Stomach (tissue), 9 donors: Measurements from ENCODE around the gene TPRN. TPM values are rescaled to one million over a fixed set of nuclear protein-coding genes. Genes with fewer than 3 reads are reported as not detected.

Experiments
- DNase-seq, 2 donors: peaks; one replicate each; pipeline versions ENCODE4 v3.0.0 to v3.0.0-alpha.2; 2013 to 2019
- H3K27ac ChIP-seq, 5 donors: fragments of 200-600 bp in 4 of 5; sonication (generic) in 4 of 5; one replicate each; pipeline ENCODE4 v1.5.1; 2013 to 2019; ENCODE audit warnings: mild to moderate bottlenecking in 1 of 5, moderate library complexity in 1 of 5
- H3K27me3 ChIP-seq, 3 donors: fragments of 200-600 bp; sonication (generic); one replicate each; pipeline ENCODE4 v1.5.1; 2017 to 2019; ENCODE audit warnings: mixed run types in 1 of 3
- H3K36me3 ChIP-seq, 4 donors: fragments of 200-600 bp; sonication (generic); 1 replicate in 3 of 4; 2 replicates in 1 of 4; pipeline ENCODE4 v1.5.1; 2016 to 2019
- H3K4me1 ChIP-seq, 4 donors: fragments of 200-600 bp; sonication (generic); one replicate each; pipeline ENCODE4 v1.5.1; 2016 to 2019
- H3K4me3 ChIP-seq, 4 donors: fragments of 200-600 bp; sonication (generic) in 3 of 4; one replicate each; pipeline ENCODE4 v1.5.1; 2016 to 2019; ENCODE audit warnings: mild to moderate bottlenecking in 1 of 4
- H3K9me3 ChIP-seq, 4 donors: fragments of 200-600 bp; sonication (generic); one replicate each; pipeline ENCODE4 v1.5.1; 2016 to 2019
- CTCF ChIP-seq, 7 experiments: fragments of 450-650 bp in 4 of 7; fragments of 200-600 bp in 3 of 7; sonication (generic) in 3 of 7; IDR thresholded peaks; one replicate each; pipeline ENCODE4 v1.5.1; 2016 to 2019; ENCODE audit warnings: antibody characterized with exemption in 7 of 7, control low read depth in 2 of 7, mild to moderate bottlenecking in 1 of 7
- EP300 ChIP-seq: sonication (generic); formaldehyde crosslinking; IDR thresholded peaks from one replicate; pipeline ENCODE4 v1.6.1; 2017; ENCODE audit warnings: antibody characterized with exemption
- POLR2A ChIP-seq, 4 donors: fragments of 450-650 bp; IDR thresholded peaks; one replicate each; pipeline ENCODE4 v1.6.1; 2016; ENCODE audit warnings: antibody characterized with exemption in 4 of 4, control low read depth in 2 of 4, mild to moderate bottlenecking in 1 of 4, moderate library complexity in 1 of 4
- POLR2AphosphoS5 ChIP-seq, 3 donors: sonication (generic); formaldehyde crosslinking; IDR thresholded peaks; one replicate each; pipeline ENCODE4 v1.6.1; 2016; ENCODE audit warnings: antibody characterized with exemption in 3 of 3
- WGBS, 5 donors: extraction: QIAGEN DNeasy Blood & Tissue Kit in 3 of 5; methylation state at CpG; one replicate each; pipeline versions ENCODE4 v1.1.5 to v1.1.7; 2013 to 2018; 5-methylcytosine and 5-hydroxymethylcytosine counted together
- intact Hi-C: fragments of 100-400 bp; cut with DNase I; formaldehyde crosslinking; loops from one replicate; pipeline ENCODE4 v1.15.1; 2023; ENCODE audit warnings: low total_unique reads
- polyA plus RNA-seq, 3 donors: library from polyadenylated mRNA; stranded (reverse); fragments of 200-250 nt; gene quantifications; one replicate each; pipeline ENCODE4 v1.2.3, GENCODE V29; 2013
- total RNA-seq, 5 donors: library from RNA; depleted of rRNA; stranded (reverse); fragments of >200 nt; gene quantifications; one replicate each; pipeline versions ENCODE4 v1.1.0 to v1.2.3, GENCODE V29; 2014 to 2016
- donor health status: healthy with polysubstance abuse.
- donor health status: Bipolar disorder and iron deficiency.
- donor health status: healthy.

Gene TPRN
- total and polyA plus RNA-seq, 8 donors = 8.8 to 161 (median 24.6) TPM

- TF ChIP-seq EP300 (no peak), POLR2A (IDR thresholded peaks at IDR 0.05) (no peak)
- Histone ChIP-seq H3K27me3 (peaks cover 39 to 100% (median 100%) of the 10 kb centered on the region in 3 donors), H3K4me3 (no peak overlapping the region), H3K36me3 (no peaks in the 10 kb centered on the region), H3K27ac (no peak overlapping the region), H3K4me1 (peaks cover 24 to 46% (median 37%) of the 10 kb centered on the region in 4 donors), H3K9me3 (no peaks in the 10 kb centered on the region)
- intact Hi-C loops = no loop called here
- DNase-seq = no peak
- WGBS, 5 donors = 27 to 49% (median 31%) methylated on average over 17 to 56 of the region's 56 CpGs
Observed at GRCh38 chr9:137160716-137161557, 39.6 kb downstream of the TPRN start.

GRCh38 chr9:137160054-137160425, 40.5 kb downstream of the TPRN start:
- Histone ChIP-seq H3K36me3 (no peaks in the 10 kb centered on the region), H3K4me3 (no peak overlapping the region), H3K9me3 (no peaks in the 10 kb centered on the region), H3K27me3 (peaks cover 31 to 100% (median 99%) of the 10 kb centered on the region in 3 donors), H3K4me1 (peaks cover 24 to 46% (median 37%) of the 10 kb centered on the region in 4 donors), H3K27ac (no peak overlapping the region)
- 53 to 62% (median 58%) methylated on average over 16 to 17 of the region's 17 CpGs for WGBS, 5 donors
- intact Hi-C loops = no loop called here
- DNase-seq = no peak
- TF ChIP-seq POLR2AphosphoS5 (IDR thresholded peaks at IDR 0.05) = no peak
- no peak for TF ChIP-seq POLR2A (IDR thresholded peaks at IDR 0.05)
- no peak for TF ChIP-seq CTCF (IDR thresholded peaks at IDR 0.05)
- TF ChIP-seq EP300 = no peak

GRCh38 chr9:137159105-137160053, 41.2 kb downstream of the TPRN start:
- H3K4me1 ChIP-seq = peaks cover 24 to 46% (median 37%) of the 10 kb centered on the region in 4 donors
- no peak overlapping the region for H3K4me3 ChIP-seq
- intact Hi-C loops = no loop called here
- no peaks in the 10 kb centered on the region for H3K9me3 ChIP-seq
- H3K27ac ChIP-seq = no peak overlapping the region
- WGBS, 5 donors = 29 to 40% (median 35%) methylated on average over 13 to 14 of the region's 14 CpGs
- peaks cover 25 to 100% (median 93%) of the 10 kb centered on the region in 3 donors for H3K27me3 ChIP-seq
- TF ChIP-seq CTCF (IDR thresholded peaks at IDR 0.05) (no peak), EP300 (no peak), POLR2A (IDR thresholded peaks at IDR 0.05) (no peak), POLR2AphosphoS5 (IDR thresholded peaks at IDR 0.05) (no peak)
- DNase-seq = no peak
- H3K36me3 ChIP-seq = no peaks in the 10 kb centered on the region

GRCh38 chr9:137158625-137159024, 41.9 kb downstream of the TPRN start:
- Histone ChIP-seq H3K27ac (no peak overlapping the region), H3K36me3 (no peaks in the 10 kb centered on the region), H3K9me3 (no peaks in the 10 kb centered on the region), H3K4me3 (no peak overlapping the region), H3K4me1 (peaks cover 24 to 45% (median 36%) of the 10 kb centered on the region in 4 donors), H3K27me3 (peaks cover 23 to 99% (median 86%) of the 10 kb centered on the region in 3 donors)
- TF ChIP-seq EP300 (no peak), POLR2A (IDR thresholded peaks at IDR 0.05) (no peak), CTCF (IDR thresholded peaks at IDR 0.05) (no peak), POLR2AphosphoS5 (IDR thresholded peaks at IDR 0.05) (no peak)
- WGBS, 5 donors = 27 to 35% (median 34%) methylated on average over 4 of the region's 4 CpGs
- intact Hi-C loops = no loop called here
- no peak for DNase-seq
